HL-60/S4 treated with phorbol 12-myristate 13-acetate at 8.2 ng/mL for 4 days and 3 days (cell line): ENCODE data around the gene MYD88.
"Not testable (repeated sequence)": the region's sequence is repeated elsewhere in the genome, so short reads cannot be mapped to it uniquely, and the experiment has no call there.

Source experiments
- in situ Hi-C: fragments of 300-500 bp; cut with MboI; formaldehyde crosslinking; loops from 2 replicates; pipeline ENCODE4 v1.15.0; 2022; ENCODE audit warnings: low sequenced_read_pairs

MYD88 gene

GRCh38 chr3:38124324-38125122 is 13.9 kb upstream of the MYD88 start:
- in situ Hi-C loops = no loop called here

DNA sequence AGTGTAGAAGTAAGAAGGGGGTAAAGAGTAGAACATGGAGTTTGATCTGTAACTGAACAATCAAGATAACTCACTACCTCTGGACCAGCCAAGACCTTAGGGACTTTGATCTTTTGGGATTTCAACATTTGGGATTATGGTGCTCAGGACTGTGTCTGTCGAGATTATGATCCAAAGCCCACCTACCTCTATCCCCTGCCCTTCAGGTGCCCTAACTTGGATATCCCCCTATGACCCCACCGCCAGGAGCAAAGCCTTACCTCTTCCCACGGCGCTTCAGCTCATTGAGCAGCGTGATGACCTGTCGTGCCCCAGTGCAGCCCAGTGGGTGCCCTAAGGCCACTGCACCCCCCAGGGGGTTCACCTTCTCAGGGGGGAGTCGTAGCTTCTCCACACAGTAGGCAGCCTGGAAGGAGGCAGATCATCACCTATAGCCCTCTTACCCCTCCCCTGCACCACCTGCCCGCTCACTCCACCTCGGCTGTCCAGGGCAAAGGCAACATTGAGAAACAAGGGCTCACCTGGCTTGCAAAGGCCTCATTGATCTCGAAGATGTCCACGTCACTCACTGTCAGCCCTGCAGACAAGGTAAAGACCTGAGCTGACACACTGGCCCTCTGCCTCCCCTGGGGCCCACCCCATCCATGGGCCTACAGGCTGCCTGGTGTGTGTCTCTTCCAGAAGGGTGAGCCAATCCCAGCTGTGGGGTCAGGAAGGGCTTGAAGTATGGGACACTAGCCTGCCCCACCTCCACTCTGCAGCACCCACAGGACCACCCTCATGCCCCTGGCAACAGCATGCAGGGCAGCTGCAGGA is 12.9 kb upstream of the MYD88 start:
- in situ Hi-C loops = no loop called here

DNA sequence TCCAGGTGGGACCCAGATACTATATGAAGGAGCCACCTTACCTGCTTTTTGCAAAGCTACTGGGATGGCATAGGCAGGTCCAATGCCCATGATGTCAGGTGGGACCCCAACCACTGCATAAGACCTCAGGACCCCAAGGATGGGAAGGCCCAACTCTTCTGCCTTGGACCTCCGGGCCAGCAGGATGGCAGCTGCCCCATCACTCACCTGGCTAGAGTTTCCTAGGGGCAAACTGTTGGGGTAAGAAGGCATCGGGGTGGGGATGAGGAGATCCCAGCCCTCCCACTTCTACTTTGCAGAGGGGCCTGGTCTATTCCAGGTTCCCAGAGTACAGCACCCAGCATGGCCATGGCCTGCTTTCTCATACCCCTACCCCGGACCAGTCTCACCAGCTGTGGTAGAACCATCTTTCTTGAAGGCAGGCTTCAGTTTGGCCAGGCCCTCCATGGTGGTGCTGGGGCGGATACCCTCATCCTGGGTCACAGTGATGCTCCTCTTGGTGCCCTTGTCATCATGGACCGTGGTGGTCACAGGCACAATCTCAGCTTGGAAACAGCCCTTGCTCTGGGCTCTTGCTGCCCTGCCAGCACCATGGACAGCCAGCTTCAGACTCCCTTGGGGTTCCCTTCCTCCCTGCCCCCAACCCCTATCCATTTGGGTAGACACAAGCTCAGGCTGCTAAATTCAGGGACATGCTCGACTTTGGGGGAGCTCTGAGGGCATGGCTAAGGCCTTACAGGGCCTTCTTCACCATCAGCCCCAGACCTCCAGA is 12.2 kb upstream of the MYD88 start:
- in situ Hi-C loops = no loop called here

DNA sequence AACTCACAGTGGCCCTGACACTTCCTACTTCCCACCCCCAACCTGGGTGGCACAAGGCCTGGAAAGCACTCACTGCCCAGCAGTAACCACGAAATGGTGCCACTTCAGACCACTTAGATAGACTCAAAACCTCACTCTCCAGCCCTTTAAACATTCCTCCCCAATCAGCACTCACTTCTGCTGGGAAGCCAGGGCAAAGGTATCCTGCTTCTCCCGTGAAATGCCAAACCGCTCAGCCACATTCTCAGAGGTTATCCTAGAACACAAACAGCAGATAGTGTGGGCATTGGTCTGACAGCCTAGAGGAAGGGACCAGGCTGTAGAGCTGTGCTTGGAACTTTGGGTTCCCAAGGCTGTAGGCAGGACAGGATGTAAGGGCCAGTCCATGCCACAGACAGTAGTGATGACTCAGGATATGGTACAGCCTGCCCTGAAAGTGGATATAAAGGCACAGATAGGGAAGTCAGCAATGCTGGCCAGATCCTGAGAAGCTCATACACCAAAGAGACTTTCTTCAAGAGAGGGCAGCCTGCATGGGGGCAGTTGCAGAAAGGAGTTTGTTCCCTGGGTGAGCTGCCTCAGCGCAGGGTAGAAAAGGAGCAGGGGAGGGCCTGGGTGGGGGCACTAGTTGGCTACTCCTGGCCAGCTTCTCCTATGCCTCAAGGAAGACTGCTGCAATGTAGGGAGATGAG is 10.7 kb upstream of the MYD88 start:
- in situ Hi-C loops = no loop called here

DNA sequence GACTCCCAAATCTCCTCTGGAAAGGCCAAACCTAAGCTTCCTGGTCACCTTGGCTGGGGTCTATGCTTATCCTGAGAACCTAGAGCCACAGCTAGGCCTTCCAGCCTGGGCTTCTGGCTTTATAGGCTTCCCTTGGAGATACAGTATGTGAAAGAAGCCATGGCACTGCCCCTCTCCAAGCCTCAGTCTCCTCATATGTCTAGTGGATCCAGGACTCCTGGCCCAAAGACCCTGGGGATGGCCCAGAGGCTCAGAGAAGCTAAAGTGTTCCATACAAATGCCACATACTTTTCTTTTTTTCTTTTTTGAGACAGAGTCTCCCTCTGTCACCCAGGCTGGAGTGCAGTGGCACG is 10.2 kb upstream of the MYD88 start:
- in situ Hi-C loops = no loop called here

DNA sequence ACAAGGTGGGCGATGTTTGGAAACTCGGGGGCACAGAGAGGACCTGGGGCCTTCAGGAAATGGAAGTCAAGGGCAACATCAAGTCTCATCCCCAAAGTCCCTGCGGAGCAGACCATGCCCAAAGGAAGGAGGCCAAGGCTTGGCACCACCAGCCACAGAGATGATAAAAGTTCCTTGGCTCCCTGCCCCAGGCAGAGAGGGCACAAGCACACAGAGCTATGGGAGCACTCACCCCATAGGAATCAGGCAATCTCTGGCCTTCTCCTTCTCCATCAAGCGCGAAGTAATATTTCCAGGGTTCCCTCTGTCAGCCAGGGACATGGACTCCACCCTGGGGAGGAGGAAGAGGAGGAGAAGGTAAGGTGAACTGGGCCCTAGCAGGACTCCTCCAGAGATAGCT is 9.4 kb upstream of the MYD88 start:
- in situ Hi-C loops = no loop called here

- in situ Hi-C loops = no loop called here
Measured at GRCh38 chr3:38130631-38131065, 7.8 kb upstream of the MYD88 start.

DNA sequence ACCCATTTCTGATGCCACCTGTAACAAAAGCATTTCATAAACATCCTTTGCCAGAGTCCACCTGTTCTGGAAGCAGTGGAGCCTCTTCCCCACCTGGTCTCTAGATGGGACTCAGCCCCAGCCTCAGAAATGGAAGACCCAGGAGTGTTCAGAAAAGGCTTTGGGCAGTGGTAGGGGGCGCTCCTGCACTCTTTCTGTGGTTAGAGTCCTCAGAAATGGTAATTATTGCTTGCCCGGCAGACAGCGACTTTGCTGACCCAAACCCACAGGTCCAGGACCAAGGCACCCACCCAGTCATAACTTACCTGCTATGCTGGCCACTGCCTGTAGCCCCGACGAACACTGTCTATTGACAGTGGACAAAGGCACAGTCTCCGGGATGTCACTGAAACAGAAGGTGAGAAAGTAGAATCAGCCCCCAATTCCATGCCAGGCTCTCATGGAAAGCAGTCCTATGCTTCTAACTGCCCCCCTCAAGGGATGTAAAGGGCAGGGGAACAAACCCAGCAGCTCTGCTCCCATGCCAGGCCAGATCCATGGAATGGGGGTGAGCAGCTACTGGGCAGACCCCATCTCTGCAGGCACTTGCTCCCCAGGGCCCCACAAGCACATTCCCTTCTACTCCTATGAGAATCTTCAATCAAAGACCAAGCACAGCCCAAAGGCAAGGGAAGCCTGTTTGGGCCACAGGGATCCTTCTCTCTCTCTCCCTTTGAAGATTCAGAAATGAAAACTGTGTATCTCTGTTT is 6.7 kb upstream of the MYD88 start:
- in situ Hi-C loops = no loop called here

DNA sequence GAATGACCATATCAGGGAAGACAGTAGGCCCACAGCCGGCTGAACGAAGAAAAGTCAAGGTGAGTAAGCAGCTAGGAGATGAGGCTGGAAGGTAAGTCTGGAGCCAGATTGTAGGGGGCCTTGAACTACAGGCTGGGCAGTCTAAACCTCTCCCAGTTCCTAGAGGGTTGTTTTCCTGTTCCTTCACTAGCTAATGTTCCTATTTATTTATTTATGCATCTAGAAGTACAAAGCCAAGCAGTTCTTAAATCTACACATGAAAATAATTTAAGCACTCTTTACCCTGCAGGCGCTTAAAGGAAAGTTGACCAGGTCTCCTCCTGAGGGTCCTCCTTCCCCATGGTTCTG is 5.3 kb upstream of the MYD88 start:
- in situ Hi-C loops = no loop called here

- in situ Hi-C loops = no loop called here
Measured at GRCh38 chr3:38133557-38134405, 4.7 kb upstream of the MYD88 start.

DNA sequence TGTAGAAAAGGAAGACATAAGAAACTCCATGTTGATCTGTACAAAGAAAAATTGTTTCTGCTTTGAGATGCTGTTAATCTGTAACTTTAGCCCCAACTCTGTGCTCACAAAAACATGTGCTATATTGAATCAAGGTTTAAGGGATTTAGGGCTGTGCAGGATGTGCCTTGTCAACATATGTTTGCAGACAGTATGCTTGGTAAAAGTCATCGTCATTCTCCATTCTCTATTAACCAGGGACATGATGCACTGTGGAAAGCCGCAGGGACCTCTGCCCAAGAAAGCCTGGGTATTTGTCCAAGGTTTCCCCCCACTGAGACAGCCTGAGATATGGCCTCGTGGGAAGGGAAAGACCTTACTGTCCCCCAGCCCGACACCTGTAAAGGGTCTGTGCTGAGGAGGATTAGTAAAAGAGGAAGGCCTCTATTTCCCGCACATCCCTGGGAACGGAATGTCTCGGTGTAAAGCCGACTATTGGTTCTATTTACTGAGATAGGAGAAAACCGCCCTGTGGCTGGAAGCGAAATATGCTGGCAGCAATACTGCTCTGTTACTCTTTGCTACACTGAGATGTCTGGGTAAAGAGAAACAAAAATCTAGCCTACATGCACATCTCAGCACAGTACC is 3.8 kb upstream of the MYD88 start:
- in situ Hi-C loops = not testable (repeated sequence)

GRCh38 chr3:38135621-38136277 is 2.7 kb upstream of the MYD88 start:
- in situ Hi-C loops = not testable (repeated sequence)

DNA sequence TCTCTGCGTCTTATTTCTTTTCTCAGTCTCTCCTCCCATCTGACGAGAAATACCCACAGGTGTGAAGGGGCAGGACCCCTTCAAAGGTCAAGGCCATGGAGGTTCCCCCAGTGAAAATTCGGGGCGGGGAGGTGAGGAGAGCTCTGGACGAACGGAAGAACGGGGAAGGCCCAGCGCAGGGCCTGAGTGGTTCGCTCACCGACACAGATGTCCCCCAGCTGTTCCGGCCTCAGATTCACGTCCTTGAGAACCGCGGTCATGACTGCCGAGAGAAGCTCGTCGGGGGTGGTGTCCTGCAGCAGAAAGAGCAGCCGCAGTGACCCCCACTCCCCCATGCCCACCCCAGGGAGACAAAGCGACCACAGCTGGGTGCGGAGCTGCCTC is 2.1 kb upstream of the MYD88 start:
- in situ Hi-C loops = no loop called here

DNA sequence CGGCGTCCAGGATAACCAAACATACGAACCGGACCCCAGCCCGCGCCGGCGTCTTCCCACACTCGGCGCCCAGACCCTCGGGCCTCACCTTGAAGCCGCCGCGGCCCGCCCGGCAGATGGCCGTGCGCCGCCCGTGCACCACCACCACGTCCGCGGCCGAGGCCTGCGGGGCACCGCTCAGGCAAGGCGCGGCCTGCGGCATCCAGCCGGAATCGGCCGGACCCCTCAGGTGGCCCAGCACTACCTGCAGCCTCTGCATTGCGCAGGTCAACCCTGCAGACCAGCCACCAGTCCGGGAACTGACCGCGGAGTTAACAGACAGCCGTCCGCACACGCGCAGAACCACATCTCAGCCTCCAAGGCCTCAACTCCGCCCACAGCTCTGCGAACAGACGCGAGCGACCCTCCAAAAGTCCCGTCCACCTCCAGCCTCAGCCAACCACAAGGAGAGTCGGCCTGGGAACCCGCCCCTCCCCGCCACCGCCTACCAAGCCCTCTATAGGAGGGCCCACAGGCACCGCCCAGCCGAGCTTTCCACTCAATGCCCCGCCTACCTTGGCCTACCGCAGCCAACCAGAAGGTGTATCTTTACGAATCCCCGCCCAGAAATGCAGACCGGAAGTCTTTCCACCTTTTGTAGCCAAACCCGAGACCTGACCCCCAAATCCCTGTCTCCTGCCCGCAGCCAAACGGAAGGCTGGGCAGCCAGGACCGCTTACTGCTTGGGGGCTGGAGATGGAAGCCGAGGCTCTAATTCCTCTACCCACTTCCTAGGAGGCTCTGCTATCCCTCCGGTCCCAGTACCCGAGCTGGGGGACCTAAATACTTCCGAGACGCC is 1.5 kb upstream of the MYD88 start, which contains the start of gene ACAA1:
Gene ACAA1, minus strand, starts transcription at position 351 of the 838 bp plus-strand sequence. Its CDS starts 92 bp downstream, at position 259.
- in situ Hi-C loops = no loop called here

- in situ Hi-C loops = no loop called here
Measured at GRCh38 chr3:38137615-38138348, 679 bp upstream of the MYD88 start.

GRCh38 chr3:38139191-38139590 is 730 bp downstream of the MYD88 start:
- in situ Hi-C loops = no loop called here

DNA sequence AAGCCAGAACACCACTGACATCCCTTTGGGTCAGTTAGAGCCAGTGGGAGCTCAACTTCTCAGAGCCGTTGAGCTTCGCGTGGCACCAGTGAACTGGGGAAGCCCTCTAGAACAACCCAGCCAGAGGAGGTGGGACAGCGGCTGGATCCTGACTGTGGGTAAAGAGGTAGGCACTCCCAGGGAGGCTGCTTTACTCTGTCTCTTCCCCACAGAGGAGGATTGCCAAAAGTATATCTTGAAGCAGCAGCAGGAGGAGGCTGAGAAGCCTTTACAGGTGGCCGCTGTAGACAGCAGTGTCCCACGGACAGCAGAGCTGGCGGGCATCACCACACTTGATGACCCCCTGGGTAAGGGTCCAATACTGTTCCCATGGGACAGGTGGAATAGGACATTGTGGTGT is 1.2 kb downstream of the MYD88 start:
- in situ Hi-C loops = no loop called here
